Ectodermal cell (in vitro differentiated cells): ENCODE results near the gene SLC23A2.

ENCODE experiments used
- H3K27ac ChIP-seq: 2 replicates; pipeline ENCODE4 v1.7.0; 2013; ENCODE audit warnings: mild to moderate bottlenecking, low read depth, low read length; ENCODE audit not compliant: insufficient read depth, poor library complexity, severe bottlenecking
- H3K27me3 ChIP-seq: 2 replicates; pipeline ENCODE4 v1.7.0; 2013; ENCODE audit warnings: mild to moderate bottlenecking, low read length; ENCODE audit not compliant: insufficient read depth, control insufficient read depth, poor library complexity, severe bottlenecking
- H3K36me3 ChIP-seq: one replicate; pipeline ENCODE4 v1.7.0; 2013; ENCODE audit warnings: low read length; ENCODE audit not compliant: control insufficient read depth, insufficient read depth
- H3K4me1 ChIP-seq: one replicate; pipeline ENCODE4 v1.7.0; 2013; ENCODE audit warnings: low read length; ENCODE audit not compliant: control insufficient read depth, insufficient read depth
- H3K4me3 ChIP-seq: 2 replicates; pipeline ENCODE4 v1.7.0; 2013; ENCODE audit warnings: low read depth, low read length, control low read depth; ENCODE audit not compliant: insufficient read depth
- H3K9me3 ChIP-seq: 2 replicates; pipeline ENCODE4 v1.7.0; 2013; ENCODE audit warnings: mild to moderate bottlenecking, low read length, moderate library complexity; ENCODE audit not compliant: control insufficient read depth
- WGBS, 2 experiments: methylation state at CpG; one replicate each; pipeline ENCODE4 v1.1.7; 2013; ENCODE audit warnings: missing lambda C conversion rate in 2 of 2; 5-methylcytosine and 5-hydroxymethylcytosine counted together

SLC23A2 gene

DNA sequence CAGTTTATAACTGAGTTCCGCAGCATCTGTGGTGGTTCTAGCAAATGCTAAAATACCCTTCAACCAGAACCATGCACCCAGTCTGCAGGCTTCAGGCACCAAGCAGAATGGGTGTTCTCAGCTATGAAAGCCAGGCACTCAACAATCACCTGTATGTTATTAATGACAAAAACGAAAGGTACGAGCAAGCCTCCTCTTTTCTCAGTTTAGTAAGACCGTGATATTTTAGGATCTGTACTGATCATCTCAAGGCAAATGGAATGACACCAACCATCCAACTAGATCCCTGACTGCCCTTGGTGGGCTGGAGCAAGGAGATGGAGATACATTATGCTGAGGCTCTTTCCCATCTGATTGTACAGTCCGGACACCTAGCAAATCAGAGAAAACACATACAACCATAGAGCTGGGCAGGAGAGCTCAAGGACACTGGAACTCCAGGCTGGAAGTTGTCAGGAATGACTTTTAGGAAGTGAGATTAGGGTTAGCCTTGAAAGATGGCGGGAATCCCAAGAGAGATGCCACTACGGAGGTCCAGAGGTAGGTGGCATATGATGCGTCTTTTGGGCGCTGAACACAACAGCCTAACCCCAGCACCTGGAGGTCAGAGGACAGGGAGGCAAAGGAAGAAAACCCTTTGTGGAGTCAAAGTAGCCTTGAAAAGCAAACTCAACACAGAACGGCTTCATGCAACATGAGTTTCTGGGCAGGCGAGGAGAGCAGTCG, 33.4 kb downstream of the SLC23A2 start:
- H3K36me3 ChIP-seq, result no peaks in the 10 kb centered on the region
- H3K27ac ChIP-seq, result no peak overlapping the region
- H3K9me3 ChIP-seq, result no peaks in the 10 kb centered on the region
- no peak overlapping the region for H3K4me3 ChIP-seq
- H3K27me3 ChIP-seq, result no peaks in the 10 kb centered on the region
- 97 to 98% methylated on average over 11 to 12 of the region's 12 CpGs for WGBS, 2 experiments
- no peaks in the 10 kb centered on the region for H3K4me1 ChIP-seq

DNA sequence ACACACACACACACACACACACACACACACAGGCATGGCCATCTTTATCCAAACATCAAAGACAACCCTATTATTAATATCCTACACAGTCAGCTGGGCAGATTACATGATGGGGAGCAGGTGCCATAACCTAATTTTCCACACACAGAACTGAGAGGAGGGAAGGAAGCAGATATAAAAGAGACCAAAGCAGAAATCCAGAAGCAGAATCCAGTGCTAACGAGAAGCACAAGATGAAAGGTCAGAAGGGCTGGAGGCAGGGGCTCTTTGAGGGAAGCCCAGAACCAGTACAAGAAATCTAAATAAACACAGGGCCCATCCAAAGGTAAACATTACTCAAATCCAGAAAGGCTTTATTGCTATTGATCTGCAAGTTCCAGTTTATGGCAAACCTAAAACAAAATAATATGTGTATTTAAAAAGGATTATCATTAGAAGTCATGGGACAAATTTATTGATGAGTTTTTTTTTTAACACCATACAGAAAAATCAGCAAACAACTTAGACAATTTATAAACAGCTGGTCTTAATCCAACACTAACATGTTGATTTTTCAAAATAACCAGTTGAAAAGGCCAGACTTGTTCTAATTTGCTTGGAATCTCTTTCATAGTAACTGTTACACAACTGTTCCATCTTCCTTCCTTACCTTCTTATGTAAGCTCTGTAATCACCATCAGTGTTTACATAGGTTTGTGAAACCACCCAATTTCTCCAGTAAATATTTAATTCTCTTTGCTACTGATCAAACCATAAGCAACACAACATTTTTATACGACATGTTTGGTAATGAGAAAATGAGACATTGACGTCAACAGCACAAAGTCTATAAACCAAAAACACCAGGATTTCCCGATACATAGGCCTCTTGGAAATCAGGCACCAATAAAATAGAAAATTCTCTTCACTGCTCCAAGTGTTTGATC, 34.2 kb downstream of the SLC23A2 start:
- no peak overlapping the region for H3K4me3 ChIP-seq
- no peaks in the 10 kb centered on the region for H3K36me3 ChIP-seq
- 68 to 86% methylated on average over 3 to 4 of the region's 4 CpGs for WGBS, 2 experiments

DNA sequence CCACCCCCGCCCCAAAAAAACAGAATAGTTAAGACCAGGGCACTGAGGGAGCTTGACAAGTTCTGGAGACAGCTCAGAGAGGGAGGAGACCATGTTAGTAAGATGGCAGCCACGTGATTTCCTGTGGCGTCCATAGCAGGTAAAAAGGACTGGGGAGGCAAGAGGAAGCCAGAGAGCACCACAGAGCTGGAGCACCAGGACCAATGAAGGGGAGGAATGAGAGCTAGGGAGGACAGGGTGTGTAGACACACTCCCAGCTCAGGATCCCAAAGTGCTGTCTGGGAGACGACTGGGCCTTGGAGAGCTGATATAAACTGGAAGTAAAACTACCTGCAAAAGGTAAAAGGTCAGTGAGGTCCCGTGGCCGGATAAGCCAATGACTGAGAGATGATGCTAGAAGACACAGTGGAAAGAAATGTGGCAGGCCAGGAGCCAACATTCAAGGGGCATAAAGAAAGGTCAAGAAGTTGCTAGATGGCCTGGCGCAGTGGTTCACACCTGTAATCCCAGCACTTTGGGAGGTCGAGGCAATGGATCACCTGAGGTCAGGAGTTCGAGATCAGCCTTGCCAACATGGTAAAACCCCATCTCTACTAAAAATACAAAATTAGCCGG, 39.0 kb downstream of the SLC23A2 start:
- Histone ChIP-seq H3K27ac (no peak overlapping the region), H3K4me1 (no peaks in the 10 kb centered on the region)
- 80 to 82% methylated on average over 10 of the region's 10 CpGs for WGBS, 2 experiments

More for the DNA sequence above, 34.2 kb downstream of the SLC23A2 start:
- Histone ChIP-seq H3K27me3 (no peaks in the 10 kb centered on the region), H3K9me3 (no peaks in the 10 kb centered on the region), H3K27ac (no peak overlapping the region), H3K4me1 (no peaks in the 10 kb centered on the region)

DNA sequence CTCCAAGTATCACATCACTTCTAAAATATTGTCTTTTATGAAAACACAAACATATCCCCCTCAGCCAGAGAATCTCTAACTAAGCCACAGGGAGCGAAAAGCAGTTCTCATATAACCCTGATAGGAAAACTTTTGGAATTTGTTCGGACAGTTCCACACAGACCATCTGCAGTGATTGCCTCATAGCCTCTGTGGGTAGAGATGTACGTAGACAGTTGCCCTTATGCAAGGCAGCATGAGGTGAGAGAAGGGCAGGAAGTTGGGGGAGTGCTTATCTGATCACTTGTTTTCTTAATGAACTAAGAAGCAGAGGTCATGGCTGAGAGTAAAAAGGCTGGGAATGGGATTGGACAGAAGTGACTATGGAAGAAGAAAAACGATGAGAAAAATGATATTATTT, 39.6 kb downstream of the SLC23A2 start:
- Histone ChIP-seq H3K4me3 (no peak overlapping the region), H3K4me1 (no peaks in the 10 kb centered on the region), H3K9me3 (no peaks in the 10 kb centered on the region), H3K36me3 (no peaks in the 10 kb centered on the region), H3K27me3 (no peaks in the 10 kb centered on the region), H3K27ac (no peak overlapping the region)
- WGBS, 2 experiments, result 93 to 94% methylated on average over 3 to 4 of the region's 4 CpGs

More for the DNA sequence above, 39.0 kb downstream of the SLC23A2 start:
- H3K9me3 ChIP-seq, result no peaks in the 10 kb centered on the region
- H3K27me3 ChIP-seq, result no peaks in the 10 kb centered on the region
- H3K4me3 ChIP-seq, result no peak overlapping the region
- no peaks in the 10 kb centered on the region for H3K36me3 ChIP-seq

DNA sequence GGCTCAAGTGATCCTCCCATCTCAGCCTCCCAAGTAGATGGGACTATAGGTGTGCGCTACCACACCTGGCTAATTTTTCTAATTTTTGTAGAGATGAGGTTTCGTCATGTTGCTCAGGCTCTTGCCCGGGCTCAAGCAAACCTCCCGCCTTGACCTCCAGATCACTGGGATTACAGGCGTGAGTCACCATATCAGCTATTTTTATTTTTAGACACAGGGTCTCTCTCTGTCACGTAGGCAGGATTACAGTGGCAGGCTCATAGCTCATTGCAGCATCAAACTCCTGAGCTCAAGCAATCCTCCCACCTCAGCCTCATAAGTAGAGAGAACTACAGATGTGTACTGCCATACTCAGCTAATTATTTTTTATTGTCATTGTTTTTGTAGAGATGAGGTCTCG, 41.7 kb downstream of the SLC23A2 start:
- Histone ChIP-seq H3K9me3 (no peaks in the 10 kb centered on the region), H3K27me3 (no peaks in the 10 kb centered on the region), H3K4me1 (no peaks in the 10 kb centered on the region), H3K27ac (no peak overlapping the region), H3K36me3 (no peaks in the 10 kb centered on the region), H3K4me3 (no peak overlapping the region)
- WGBS, 2 experiments, result 92 to 93% methylated on average over 7 of the region's 7 CpGs

DNA sequence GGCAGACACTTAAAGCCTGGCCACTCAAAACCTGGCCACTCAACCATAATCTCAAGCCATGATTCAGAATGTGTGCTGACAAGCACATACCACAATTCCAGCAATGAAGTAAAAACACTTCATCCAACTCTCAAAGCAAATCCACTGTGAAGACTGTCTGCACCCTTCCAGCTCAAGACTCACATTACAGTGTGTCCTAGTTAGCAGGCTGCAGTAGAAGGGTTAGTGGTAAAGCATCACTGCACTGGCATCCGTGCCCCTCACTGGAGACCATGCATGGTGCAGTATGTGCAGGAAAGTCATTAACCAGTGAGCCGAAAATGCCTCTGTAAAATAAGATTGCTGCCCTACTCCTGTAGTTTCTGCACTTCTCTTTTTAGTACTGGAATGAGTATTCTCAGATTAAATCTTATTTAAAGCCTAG, 43.4 kb downstream of the SLC23A2 start:
- no peak overlapping the region for H3K27ac ChIP-seq
- no peaks in the 10 kb centered on the region for H3K4me1 ChIP-seq
- 89 to 94% methylated on average over 2 of the region's 2 CpGs for WGBS, 2 experiments

DNA sequence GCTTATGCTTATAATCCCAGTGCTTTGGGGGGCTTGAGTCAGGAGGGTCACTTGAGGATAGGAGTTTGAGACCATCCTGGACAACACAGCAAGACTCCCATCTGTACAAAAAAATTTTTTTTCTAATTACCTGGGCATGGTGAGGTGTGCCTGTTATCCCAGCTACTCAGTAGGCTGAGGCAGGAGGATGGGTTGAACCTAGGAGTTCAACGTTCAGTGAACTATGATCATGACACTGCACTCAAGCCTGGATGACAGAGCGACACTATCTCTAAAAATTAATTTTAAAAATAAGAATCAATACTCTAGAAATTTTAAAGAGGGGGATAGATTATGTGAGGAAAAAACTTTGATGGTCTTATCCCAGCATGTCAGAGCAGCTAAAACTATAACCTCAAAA, 44.1 kb downstream of the SLC23A2 start:
- no peaks in the 10 kb centered on the region for H3K9me3 ChIP-seq
- no peaks in the 10 kb centered on the region for H3K4me1 ChIP-seq
- WGBS, 2 experiments, result 89 to 94% methylated on average over 1 of the region's 2 CpGs
- no peak overlapping the region for H3K4me3 ChIP-seq
- H3K27me3 ChIP-seq, result no peaks in the 10 kb centered on the region
- H3K36me3 ChIP-seq, result no peaks in the 10 kb centered on the region
- no peak overlapping the region for H3K27ac ChIP-seq

More for the DNA sequence above, 43.4 kb downstream of the SLC23A2 start:
- no peaks in the 10 kb centered on the region for H3K36me3 ChIP-seq
- H3K4me3 ChIP-seq, result no peak overlapping the region
- no peaks in the 10 kb centered on the region for H3K9me3 ChIP-seq
- H3K27me3 ChIP-seq, result no peaks in the 10 kb centered on the region

DNA sequence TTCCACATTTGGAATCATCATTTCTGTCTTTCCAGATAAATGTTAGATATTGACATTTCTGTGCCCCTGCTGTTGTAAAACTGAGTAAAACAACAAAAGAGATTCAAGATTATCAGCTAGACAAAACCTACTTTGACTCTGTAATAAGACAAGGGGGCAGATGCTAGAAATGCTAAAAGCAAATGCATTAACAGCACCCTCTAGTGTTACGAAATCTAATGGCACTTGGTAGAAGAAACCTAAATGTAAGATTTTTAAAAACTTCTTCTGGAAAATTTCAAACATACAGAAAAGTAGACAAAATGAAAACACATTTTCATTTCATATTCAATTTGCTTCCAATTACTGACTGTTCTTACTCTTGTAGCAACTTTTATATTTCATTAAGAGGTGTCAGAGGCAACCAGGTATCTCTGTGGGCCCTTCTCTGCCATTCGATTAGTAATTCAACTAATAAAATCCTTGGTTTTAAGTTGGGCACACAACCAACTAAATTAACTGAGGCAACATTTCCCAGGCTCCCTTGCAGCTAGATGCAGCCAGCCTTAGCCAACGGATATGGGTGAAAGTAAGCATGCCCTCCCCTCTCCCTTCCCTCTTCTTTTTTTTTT, 45.0 kb downstream of the SLC23A2 start:
- Histone ChIP-seq H3K27me3 (no peaks in the 10 kb centered on the region), H3K27ac (no peak overlapping the region), H3K9me3 (no peaks in the 10 kb centered on the region), H3K4me1 (no peaks in the 10 kb centered on the region), H3K4me3 (no peak overlapping the region), H3K36me3 (no peaks in the 10 kb centered on the region)
- 57 to 63% methylated on average over 3 of the region's 3 CpGs for WGBS, 2 experiments

DNA sequence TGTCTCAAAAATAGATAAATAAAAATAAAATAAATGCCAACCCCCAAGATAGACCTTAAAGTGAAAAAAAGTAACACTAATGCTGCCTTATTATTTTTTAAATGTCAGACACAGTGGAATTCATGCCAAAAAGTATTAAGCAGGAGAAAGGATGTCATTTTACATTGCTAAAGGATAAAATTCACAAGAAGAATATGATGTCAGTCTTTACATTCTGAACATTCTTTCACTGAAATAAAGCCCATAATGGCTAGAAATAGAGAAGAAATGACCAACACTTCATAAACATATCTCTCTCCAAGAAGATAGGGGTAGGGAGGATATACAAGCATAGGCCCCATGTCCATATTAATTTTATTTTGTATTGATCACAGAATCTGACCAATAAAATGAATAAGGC, 47.4 kb downstream of the SLC23A2 start:
- H3K9me3 ChIP-seq, result no peaks in the 10 kb centered on the region

More for the DNA sequence above, 47.4 kb downstream of the SLC23A2 start:
- no peaks in the 10 kb centered on the region for H3K4me1 ChIP-seq
- no peaks in the 10 kb centered on the region for H3K27me3 ChIP-seq
- H3K4me3 ChIP-seq, result no peak overlapping the region
- no peak overlapping the region for H3K27ac ChIP-seq
- no peaks in the 10 kb centered on the region for H3K36me3 ChIP-seq
